ENCODE measurements around the gene EPHA5. TPM values are rescaled to one million over a fixed set of nuclear protein-coding genes. Genes with fewer than 3 reads are reported as not detected.

Gene EPHA5
- polyA plus RNA-seq, 3 donors = 0.24 to 0.79 (median 0.40) TPM

DNA sequence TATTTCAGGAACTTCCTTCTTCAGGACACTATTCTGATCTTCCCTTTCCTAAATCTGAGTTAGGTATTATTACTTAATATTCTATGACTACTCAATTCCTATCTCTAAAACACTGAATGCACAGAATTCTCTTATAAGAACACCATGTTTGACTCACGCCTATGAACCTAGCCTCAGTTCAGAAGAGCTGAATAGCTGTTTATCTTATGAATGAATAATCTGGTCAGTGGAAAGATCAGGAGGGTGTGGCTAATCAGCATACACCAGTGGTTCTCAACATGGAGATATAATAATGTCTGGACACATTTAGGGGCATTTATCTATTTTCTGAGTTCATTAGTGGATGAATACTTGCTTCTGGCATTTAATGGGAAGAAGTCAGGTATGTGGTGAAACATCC lies 24.2 kb downstream of the EPHA5 start:
- no peak for DNase-seq (ENCODE audit: extremely low read depth in 1 of 11, low read depth in 9 of 11, low spot score in 4 of 11)

DNA sequence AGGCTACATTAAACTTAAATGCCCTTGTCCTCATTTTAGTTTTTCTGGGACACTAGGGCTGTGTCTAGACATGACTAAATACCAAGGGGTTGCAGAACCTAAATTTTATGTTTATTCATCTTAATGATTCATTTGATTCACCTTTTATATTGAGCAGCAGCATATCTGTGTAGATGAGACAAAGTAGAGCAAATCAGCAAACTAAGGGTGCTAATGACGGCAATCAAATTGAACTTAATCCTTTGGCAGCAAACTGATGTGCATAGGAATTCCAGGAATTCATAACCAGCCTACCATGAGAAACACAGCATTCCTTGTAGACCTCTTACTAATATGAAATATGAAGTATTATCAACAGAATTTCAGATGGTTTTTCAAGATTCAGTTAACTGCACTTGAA lies 25.1 kb downstream of the EPHA5 start:
- no peak for DNase-seq (ENCODE audit: extremely low read depth in 1 of 11, low read depth in 9 of 11, low spot score in 4 of 11)

DNA sequence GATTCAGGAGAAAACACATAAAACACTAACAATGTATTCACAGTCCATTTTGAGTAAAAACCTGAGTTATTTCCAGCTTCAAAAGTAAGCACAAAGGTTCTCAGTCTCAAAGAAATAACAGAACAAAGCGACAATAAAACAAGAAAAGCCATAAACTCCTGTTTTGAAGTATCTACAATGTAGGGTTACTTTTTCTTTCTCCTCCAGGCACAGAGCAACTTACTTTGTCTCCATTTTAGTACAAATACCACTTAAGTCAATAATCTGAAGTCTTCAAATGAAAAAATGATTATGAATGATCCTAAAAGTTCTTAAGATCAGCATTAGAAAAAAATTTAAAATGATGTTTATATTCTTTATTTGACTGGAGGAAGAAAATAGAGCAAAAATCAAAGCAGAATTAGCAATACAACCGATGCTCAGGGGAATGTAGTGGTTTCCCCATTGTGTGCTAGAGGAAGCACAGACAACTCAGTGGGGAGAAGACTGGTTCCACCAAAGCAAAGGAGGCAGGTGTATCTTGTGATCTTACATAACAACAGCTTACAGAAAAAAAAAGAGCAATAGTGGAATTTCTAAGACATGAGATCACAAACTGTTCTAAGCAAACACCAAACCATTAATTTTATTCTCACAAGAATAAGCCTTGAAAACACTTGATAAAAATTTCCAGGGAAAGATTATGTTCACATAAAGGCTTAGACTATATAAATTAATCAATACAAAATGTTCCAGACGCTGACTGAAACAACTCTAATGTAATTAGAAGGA lies 35.1 kb downstream of the EPHA5 start:
- DNase-seq (ENCODE audit: extremely low read depth in 1 of 11, low read depth in 9 of 11, low spot score in 4 of 11) = no peak

DNA sequence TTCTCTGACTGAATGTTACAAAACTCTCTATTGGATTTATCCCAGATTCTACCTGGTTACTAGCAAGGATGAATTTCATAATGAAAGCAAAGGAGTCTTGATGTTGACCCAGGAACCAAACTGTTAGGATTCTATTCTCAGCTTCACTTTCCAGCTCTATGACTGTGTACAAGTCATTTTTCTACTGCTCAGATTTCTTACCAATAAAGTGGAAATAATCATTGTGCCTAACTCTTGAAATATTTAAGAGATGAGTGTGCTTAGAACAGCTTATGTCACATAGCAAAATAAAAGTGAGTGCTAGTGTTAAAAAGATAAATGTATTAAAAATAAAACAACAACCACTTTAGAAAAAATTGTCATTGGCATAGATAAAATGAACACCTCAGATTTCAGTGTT lies 45.6 kb downstream of the EPHA5 start:
- no peak for DNase-seq (ENCODE audit: extremely low read depth in 1 of 11, low read depth in 9 of 11, low spot score in 4 of 11)

DNA sequence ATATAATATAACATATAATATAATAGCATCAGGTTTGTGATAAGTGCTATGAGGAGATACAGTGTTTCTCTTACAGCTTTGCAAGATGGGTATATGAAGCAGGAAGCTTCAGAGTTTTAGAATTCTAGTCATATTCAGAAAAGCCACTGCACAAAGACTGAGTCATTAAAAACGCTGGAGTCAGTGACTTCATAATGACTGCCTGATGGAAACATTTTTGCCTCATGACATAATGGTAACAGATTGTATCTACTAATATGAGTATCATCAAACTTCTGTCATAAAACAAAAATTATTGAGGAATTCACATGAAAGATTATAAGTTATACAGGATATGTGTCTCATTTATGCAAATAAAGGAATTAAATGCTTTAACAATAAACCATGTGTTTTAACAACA lies 46.8 kb downstream of the EPHA5 start:
- no peak for DNase-seq (ENCODE audit: extremely low read depth in 1 of 11, low read depth in 9 of 11, low spot score in 4 of 11)

DNA sequence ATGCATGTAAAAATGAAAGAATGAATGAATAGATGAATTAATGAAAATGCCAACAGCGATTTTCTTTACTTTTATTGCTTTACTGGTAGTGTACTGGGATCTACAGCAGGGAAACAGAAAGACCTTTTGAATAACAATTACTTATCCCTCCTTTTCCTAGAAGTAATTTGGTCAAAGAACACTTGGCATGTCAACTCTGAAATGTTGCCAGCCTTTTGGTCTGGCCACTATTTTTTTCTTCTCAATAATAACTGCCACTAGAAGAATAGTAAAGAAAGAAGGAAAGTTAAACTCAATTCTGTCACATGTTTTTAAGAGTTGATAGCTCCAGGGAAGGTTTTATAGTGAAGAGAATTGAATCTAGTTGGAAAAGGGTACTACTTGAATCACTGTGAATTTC lies 52.9 kb downstream of the EPHA5 start:
- DNase-seq (ENCODE audit: extremely low read depth in 1 of 11, low read depth in 9 of 11, low spot score in 4 of 11) = no peak

DNA sequence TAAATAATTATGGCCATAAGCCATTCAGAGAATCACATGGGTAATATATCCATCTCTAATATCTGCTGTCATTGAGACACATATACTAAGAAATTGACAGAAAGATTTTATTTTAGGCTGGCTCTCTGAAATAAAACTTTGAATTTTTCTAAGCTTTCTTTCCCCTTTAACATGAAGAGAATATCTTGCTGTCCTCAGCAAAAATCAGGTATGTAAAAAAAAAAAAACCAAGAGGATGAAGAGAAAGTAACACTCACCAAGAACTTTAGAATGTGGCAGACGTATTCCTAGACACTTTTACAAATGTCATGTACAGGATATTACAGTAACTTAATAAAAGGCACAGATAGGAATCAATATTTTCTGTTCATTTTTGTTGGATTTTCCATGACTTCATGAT lies 65.8 kb downstream of the EPHA5 start:
- no peak for DNase-seq (ENCODE audit: extremely low read depth in 1 of 11, low read depth in 9 of 11, low spot score in 4 of 11)

DNA sequence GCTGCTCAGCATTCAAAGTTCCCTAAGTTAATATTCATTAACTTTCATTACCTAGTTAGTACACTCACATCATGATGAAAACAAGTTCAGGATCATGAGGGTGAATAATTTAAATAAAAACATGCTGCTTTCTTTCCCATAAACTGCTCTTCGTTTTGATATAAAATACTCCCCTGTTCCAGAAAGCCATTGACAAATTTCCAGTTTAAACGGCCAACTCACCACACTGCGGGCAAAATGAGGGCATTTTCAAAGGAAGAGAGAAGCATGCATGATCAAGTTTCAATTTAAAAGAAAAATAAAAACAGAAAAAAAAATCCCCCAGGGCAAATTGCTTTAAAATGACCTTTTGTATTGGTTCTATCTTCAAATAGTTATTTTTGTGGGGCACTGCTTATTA lies 69.6 kb downstream of the EPHA5 start:
- peak in 6 of 11 donors; percentile 1 to 19 (median 8) for DNase-seq (ENCODE audit: extremely low read depth in 1 of 11, low read depth in 9 of 11, low spot score in 4 of 11)

DNA sequence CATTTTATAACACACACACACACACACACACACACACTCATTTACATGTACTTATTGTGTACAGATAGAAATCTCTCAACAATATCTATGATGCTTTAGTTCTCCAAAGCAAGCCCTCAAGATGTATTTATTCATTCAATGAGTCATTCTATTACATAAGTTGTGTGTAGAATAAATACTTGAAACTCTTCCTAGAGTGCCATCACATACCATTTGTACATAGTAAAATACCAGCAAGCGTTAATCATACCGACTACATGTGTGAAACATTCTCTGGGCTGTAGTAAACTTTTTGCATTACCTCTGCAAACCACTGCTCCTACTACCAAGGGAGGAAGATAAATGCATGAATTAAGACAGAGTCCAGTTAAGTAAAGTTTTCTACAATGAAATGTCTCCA lies 70.9 kb downstream of the EPHA5 start:
- no peak for DNase-seq (ENCODE audit: extremely low read depth in 1 of 11, low read depth in 9 of 11, low spot score in 4 of 11)

DNA sequence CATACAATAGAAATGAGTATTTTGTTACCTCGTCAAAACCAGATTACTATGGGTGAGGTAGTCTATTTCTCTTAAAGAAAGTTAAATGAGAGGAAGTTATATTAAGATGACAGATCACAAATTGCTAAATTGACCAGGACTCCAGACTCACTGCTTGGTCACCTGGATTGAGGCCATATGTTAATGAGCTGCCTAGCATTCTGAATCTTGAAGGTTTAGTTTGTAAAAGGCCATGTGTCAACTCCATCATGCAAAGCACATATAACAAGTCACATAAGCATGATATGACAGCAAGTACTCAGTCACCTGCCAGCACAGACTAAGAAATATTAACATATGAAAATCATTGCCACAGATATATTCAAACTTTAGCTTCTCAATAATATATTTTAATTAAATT lies 72.6 kb downstream of the EPHA5 start:
- no peak for DNase-seq (ENCODE audit: extremely low read depth in 1 of 11, low read depth in 9 of 11, low spot score in 4 of 11)

DNA sequence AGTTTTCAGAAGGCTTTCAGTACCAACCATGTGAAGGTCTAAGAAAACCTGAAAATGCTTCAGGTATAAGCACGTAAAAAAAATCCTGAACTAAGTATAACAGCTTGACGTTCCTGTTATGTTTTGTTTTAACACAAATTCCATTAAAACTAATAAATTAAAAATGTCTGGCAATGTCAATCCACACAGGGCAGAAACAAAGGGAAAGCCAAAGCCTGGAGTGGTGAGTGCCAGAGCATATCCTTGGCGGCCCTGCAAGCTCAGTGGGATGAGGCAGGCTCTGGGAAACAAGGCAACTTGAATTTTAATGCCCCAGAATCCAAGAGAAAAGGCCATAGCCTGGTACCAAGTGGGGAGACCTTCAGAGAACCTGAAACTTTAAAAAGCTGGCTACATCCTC lies 78.2 kb downstream of the EPHA5 start:
- no peak for DNase-seq (ENCODE audit: extremely low read depth in 1 of 11, low read depth in 9 of 11, low spot score in 4 of 11)

DNA sequence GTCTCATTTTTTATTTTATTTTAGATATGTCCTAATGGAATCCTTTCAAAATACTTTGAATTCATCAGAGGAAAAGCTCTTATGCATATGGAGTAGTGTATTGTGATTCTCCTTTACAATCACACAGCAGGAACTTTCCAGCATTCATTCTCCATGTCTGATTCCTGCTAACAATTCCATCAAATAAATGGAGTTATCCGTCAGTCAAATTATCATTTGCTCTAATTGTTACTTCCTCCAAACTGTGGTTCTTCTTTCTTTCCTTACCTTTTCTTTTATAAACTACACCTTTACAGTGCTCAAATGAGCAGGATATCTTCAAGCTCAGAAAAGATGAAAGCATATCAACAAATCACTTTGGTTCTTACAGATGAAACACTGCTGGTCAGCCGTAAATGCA lies 80.4 kb downstream of the EPHA5 start:
- no peak for DNase-seq (ENCODE audit: extremely low read depth in 1 of 11, low read depth in 9 of 11, low spot score in 4 of 11)

DNA sequence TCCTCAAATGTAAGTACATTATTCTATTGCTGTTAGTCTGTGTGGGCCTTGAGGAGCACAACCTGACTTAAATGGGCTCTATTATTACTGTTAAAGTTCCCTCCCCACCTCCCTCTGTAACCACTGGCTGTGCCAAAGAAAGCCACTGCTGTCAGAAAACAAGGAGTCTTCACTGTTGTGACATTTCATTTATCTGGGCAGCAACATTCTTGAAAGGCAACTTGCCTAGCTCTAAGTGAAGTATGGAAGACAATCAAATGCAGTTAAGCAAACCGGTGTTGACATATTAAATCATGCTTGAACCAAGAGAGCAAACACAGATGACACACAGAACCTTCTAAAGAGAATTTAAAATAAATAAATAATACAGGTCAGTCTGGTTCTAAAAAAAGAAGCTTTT lies 81.0 kb downstream of the EPHA5 start:
- no peak for DNase-seq (ENCODE audit: extremely low read depth in 1 of 11, low read depth in 9 of 11, low spot score in 4 of 11)

DNA sequence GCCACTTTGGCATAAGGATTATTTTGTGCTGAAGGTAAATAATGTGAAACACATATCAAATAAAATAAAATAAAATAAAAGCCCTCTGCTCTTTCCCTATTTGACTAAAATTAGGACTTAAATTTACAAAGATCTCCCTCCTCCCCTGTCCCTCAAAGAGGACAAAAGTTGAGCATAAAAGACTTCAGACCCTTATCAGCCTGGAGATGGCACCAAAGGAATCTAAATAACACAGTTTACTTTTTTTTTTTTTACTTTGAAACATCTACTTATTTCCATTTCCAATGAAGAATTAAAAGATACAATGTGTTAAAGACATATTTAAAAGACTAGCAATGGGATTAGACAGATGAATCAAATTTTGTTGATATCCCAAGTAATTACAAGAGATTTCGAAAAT lies 89.7 kb downstream of the EPHA5 start:
- DNase-seq (ENCODE audit: extremely low read depth in 1 of 11, low read depth in 9 of 11, low spot score in 4 of 11) = no peak

DNA sequence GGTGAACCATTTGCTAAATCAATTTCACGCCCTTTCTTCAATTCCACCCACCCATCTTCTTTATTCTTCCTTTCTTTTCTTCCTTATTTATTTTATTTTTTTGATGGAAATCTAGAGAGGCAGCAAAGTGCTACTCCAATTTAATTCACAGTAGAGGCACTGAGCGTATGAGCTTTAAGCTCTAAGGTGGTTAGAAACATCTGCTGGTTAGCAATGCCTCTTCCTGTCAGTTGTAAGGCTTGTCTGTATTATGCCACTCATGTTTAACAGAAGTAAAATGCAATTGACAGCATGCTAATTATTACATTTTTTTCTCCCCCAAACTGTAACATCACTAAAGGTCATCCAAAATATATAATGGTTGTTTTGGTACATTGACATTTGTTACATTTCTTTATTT lies 103.8 kb downstream of the EPHA5 start:
- DNase-seq (ENCODE audit: extremely low read depth in 1 of 11, low read depth in 9 of 11, low spot score in 4 of 11) = no peak

DNA sequence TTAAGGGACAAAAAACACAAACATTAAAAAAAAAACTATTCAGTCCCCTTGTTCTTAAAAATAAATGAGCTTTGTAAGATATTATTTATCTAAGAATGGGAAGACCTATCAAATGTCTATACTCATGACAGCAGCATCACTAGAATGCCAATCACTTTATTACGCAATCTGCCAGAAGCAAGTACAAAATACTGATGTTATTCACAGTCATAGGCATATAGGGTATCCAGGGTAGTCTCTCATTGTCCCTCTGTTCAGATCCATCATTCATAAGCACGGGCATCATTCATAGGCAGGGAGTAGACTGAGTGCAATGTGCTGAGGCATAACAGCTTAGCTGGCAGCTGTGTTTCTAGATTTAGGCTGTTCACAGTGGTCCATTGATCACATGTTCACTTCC lies 109.1 kb downstream of the EPHA5 start:
- no peak for DNase-seq (ENCODE audit: extremely low read depth in 1 of 11, low read depth in 9 of 11, low spot score in 4 of 11)

DNA sequence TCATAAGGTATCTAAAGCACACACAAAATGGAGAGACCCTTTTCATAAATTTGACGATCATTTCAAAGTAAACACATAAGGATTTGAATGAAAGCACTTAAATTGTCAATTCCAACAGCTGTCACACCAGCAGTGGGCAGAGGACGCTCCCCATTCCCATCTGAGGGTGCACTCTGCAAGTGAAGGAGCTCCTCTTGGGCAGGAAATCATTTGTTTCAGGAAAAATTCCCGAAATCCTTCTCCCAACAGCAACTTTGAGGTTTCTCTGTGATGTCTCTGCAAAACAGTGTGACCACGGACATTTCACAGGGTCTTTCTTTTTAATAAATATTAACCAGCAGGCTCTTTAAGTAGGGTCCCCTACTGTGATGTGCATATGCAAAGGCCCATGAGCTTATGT lies 111.0 kb downstream of the EPHA5 start:
- DNase-seq (ENCODE audit: extremely low read depth in 1 of 11, low read depth in 9 of 11, low spot score in 4 of 11) = no peak

DNA sequence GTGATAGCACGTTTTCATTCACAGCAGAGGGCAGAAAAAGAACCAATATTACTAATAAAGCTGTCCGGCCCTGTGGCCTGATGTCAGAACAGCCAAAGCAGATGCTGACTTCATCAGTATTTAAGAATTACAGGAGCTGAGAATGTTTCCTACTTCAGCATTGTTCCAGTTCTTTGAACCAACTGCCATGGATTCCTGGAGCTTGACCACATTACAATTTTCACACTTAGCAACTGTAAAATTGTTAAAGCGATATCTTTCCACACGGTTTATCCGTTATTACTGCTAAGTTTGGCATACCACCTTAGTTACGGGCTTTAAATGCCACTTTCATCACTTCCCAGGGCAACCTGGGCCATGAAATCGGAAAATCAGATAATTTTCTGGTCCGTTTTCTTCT lies 118.2 kb downstream of the EPHA5 start:
- no peak for DNase-seq (ENCODE audit: extremely low read depth in 1 of 11, low read depth in 9 of 11, low spot score in 4 of 11)

DNA sequence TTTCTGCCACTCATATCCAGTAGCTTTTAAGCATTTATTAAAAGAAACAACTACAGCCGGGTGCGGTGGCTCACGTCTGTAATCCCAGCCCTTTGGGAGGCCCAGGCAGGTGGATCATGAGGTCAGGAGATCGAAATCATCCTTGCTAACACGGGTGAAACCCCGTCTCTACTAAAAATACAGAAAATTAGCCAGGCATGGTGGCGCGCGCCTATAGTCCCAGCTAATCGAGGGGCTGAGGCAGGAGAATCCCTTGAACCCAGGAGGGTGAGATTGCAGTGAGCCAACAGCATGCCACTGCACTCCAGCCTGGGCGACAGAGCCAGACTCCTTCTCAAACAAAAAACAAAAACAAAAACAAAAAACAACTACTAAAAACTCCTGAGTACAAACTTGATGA lies 119.8 kb downstream of the EPHA5 start:
- no peak for DNase-seq (ENCODE audit: extremely low read depth in 1 of 11, low read depth in 9 of 11, low spot score in 4 of 11)

DNA sequence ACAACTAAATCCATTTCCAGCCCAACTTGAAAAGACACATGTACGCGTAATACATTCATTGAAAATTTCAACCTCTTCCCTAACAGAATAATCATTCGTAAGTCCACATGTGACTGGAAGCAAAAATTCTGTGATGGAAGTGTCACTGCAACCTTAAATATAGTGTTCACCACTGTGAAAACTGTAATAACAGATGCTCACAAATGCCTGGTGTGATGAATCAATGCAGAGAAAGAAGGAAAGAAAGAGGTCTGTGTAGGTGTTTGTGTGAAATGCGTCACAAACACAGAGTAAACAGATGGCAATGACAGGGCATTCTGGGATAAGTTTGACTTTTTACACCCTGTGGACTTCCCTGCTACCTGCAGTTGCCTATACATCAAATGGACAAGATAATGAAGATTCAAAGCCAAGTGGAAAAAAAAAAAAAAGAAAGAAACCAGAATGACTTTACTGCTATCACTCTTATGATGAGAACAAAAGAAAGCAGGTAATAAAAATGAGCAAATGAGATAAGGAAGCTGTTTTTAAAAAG lies 123.3 kb downstream of the EPHA5 start:
- DNase-seq (ENCODE audit: extremely low read depth in 1 of 11, low read depth in 9 of 11, low spot score in 4 of 11) = no peak

DNA sequence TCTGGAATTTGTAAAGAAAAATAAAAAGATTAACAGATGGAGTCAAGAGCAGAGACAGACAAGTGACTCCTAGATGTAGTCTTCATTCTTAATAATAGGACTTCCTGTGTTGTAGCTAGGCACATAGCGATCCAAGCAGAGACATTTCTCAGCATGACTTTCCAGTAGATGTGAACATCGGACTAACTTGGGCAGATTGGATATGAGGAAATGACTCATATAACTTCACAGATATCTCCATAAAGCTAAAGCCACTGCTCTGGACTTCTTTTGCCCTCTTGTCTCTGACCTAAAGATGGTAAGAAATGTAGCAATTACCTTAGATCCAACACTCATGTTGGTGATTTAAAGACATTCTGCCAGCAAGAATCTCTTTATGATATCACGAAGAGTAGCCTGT lies 131.7 kb downstream of the EPHA5 start:
- no peak for DNase-seq (ENCODE audit: extremely low read depth in 1 of 11, low read depth in 9 of 11, low spot score in 4 of 11)

Measured in renal cortex interstitium (tissue), 11 donors.